Measurements from ENCODE around the gene ICOSLG.

DNA sequence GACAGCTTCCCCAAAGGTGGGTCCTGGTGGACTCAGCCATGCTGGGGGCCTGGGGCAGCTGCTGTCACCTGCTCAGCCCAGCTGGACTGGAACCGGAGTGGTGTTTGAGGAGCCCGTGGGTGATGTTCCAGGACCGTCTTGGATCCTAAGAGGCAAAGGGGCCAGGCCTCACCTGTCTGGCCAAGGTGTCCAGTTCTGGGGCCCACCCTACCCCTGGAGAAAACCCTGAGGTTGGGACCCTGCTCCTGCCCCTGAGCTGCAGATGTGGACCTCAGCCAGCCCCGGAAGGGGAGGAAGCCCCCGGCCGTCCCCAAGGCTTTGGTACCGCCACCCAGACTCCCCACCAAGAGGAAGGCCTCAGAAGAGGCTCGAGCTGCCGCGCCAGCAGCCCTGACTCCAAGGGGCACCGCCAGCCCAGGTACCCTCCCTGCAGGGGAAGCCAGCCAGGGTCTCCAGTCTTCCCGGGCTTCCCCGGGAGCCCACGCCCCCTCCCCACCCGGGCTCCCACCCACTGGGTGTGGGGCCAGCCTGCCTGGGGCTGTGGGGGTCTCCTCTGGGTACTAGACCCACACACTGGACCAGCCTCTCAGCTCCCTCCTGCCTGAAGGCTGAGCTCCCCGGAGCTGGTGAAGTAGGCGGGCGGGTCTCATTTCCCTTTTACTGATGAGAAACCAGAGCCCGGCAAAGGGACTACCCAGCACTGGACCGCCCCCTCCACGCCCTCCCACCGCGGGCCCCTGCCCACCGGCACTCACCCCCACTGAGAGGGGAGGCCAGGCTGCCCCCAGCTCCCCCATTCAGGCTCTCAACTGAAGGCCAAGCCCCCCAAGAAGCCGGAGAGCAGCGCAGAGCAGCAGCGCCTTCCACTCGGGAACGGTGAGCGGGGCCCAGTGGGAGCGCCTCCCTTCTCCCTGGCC lies 46.2 kb upstream of the ICOSLG start:
- TF ChIP-seq, protein P1, sequence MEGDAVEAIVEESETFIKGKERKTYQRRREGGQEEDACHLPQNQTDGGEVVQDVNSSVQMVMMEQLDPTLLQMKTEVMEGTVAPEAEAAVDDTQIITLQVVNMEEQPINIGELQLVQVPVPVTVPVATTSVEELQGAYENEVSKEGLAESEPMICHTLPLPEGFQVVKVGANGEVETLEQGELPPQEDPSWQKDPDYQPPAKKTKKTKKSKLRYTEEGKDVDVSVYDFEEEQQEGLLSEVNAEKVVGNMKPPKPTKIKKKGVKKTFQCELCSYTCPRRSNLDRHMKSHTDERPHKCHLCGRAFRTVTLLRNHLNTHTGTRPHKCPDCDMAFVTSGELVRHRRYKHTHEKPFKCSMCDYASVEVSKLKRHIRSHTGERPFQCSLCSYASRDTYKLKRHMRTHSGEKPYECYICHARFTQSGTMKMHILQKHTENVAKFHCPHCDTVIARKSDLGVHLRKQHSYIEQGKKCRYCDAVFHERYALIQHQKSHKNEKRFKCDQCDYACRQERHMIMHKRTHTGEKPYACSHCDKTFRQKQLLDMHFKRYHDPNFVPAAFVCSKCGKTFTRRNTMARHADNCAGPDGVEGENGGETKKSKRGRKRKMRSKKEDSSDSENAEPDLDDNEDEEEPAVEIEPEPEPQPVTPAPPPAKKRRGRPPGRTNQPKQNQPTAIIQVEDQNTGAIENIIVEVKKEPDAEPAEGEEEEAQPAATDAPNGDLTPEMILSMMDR (IDR thresholded peaks at IDR 0.05; ENCODE audit: borderline replicate concordance, extremely low read depth, low read length, poor library complexity, severe bottlenecking): no peak
- no peak for TF ChIP-seq EZH2 (IDR thresholded peaks at IDR 0.05; ENCODE audit: borderline replicate concordance, low read depth, low read length, severe bottlenecking)

All from DND-41 (cell line).